HEK293 (cell line): ENCODE results near the gene TRIM2.

Experiments
- CTCF ChIA-PET: fragments of 350-600 bp; formaldehyde crosslinking; extraction: SDS; loops from one replicate; lab custom pipeline; 2021; ENCODE audit warnings: antibody characterized with exemption; lab: Yijun Ruan, JAX
- POLR2A ChIA-PET: fragments of 300-600 bp; formaldehyde crosslinking; extraction: SDS; loops from one replicate; lab custom pipeline; 2020; ENCODE audit warnings: antibody characterized with exemption, inconsistent platforms; lab: Yijun Ruan, JAX
- H3K27ac ChIP-seq: fragments of 200-500 bp; sonication (Bioruptor generic); 2 replicates; pipeline ENCODE4 v1.5.1; 2014; ENCODE audit warnings: low read depth, low read length, control low read depth, inconsistent platforms; ENCODE audit errors: extremely low read depth
- H3K36me3 ChIP-seq, 2 experiments: fragments of 200-500 bp in 1 of 2; sonication (Bioruptor generic) in 1 of 2; 1 replicate in 1 of 2; 2 replicates in 1 of 2; pipeline ENCODE4 v1.5.1; 2014 to 2017; ENCODE audit warnings: inconsistent platforms in 2 of 2, low read length in 2 of 2; ENCODE audit not compliant: control insufficient read depth in 2 of 2, insufficient read depth in 1 of 2
- H3K4me1 ChIP-seq: fragments of 200-500 bp; sonication (Bioruptor generic); 2 replicates; pipeline ENCODE4 v1.5.1; 2014; ENCODE audit warnings: mild to moderate bottlenecking, low read length, inconsistent platforms; ENCODE audit not compliant: control insufficient read depth, insufficient read depth
- H3K4me3 ChIP-seq: 2 replicates; pipeline ENCODE4 v1.5.1; 2011; ENCODE audit warnings: low read depth, mild to moderate bottlenecking, control low read depth, low read length, moderate library complexity
- H3K9me3 ChIP-seq: fragments of 200-500 bp; sonication (Bioruptor generic); 2 replicates; pipeline ENCODE4 v1.5.1; 2014; ENCODE audit warnings: low read depth, low read length, inconsistent platforms; ENCODE audit not compliant: control insufficient read depth, insufficient read depth
- EGR2 ChIP-seq: fragments of 450-650 bp; formaldehyde crosslinking; IDR thresholded peaks from 2 replicates; pipeline ENCODE4 v1.5.1; 2016; ENCODE audit warnings: low read depth, missing biosample characterization, missing genetic modification characterization
- HOXC10 ChIP-seq: sonication (generic); formaldehyde crosslinking; IDR thresholded peaks from 2 replicates; pipeline ENCODE4 v1.8.1; 2023; ENCODE audit warnings: mild to moderate bottlenecking, missing genetic modification reagents
- KLF16 ChIP-seq: fragments of 450-650 bp; formaldehyde crosslinking; IDR thresholded peaks from 2 replicates; pipeline ENCODE4 v1.5.1; 2017; ENCODE audit warnings: missing biosample characterization, missing genetic modification characterization
- PRDM1 ChIP-seq: fragments of 450-650 bp; formaldehyde crosslinking; IDR thresholded peaks from 2 replicates; pipeline ENCODE4; 2016; ENCODE audit warnings: missing biosample characterization, missing genetic modification characterization
- YY1 ChIP-seq: fragments of 450-650 bp; formaldehyde crosslinking; IDR thresholded peaks from 2 replicates; pipeline ENCODE4 v1.5.1; 2018; ENCODE audit warnings: missing biosample characterization, missing genetic modification characterization
- ZFP3 ChIP-seq: fragments of 450-650 bp; formaldehyde crosslinking; IDR thresholded peaks from 2 replicates; pipeline ENCODE4 v1.5.1; 2016; ENCODE audit warnings: low read depth, missing biosample characterization, missing genetic modification characterization
- ZNF221 ChIP-seq: fragments of 450-650 bp; formaldehyde crosslinking; IDR thresholded peaks from 2 replicates; pipeline ENCODE4 v1.5.1; 2017; ENCODE audit warnings: missing biosample characterization, missing genetic modification characterization, borderline replicate concordance
- ZNF23 ChIP-seq: fragments of 450-650 bp; formaldehyde crosslinking; IDR thresholded peaks from 2 replicates; pipeline ENCODE4 v1.5.1; 2016; ENCODE audit warnings: missing biosample characterization, missing genetic modification characterization, borderline replicate concordance
- ZNF350 ChIP-seq: fragments of 450-650 bp; formaldehyde crosslinking; IDR thresholded peaks from 2 replicates; pipeline ENCODE4 v1.5.0; 2017; ENCODE audit warnings: missing biosample characterization, mild to moderate bottlenecking, missing genetic modification characterization
- ZNF394 ChIP-seq: fragments of 450-650 bp; formaldehyde crosslinking; IDR thresholded peaks from 2 replicates; pipeline ENCODE4 v1.5.1; 2016; ENCODE audit warnings: missing biosample characterization, missing genetic modification characterization, mild to moderate bottlenecking, moderate library complexity, borderline replicate concordance
- ZNF423 ChIP-seq: fragments of 450-650 bp; formaldehyde crosslinking; IDR thresholded peaks from 2 replicates; pipeline ENCODE4 v1.5.1; 2016; ENCODE audit warnings: missing biosample characterization, missing genetic modification characterization
- ZNF48 ChIP-seq: fragments of 450-650 bp; formaldehyde crosslinking; IDR thresholded peaks from 2 replicates; pipeline ENCODE4 v1.5.1; 2016; ENCODE audit warnings: missing biosample characterization, missing genetic modification characterization
- ZNF510 ChIP-seq: fragments of 450-650 bp; formaldehyde crosslinking; IDR thresholded peaks from 2 replicates; pipeline ENCODE4 v1.5.1; 2018; ENCODE audit warnings: mild to moderate bottlenecking, missing genetic modification characterization, missing biosample characterization; ENCODE audit not compliant: insufficient replicate concordance
- ZNF548 ChIP-seq: fragments of 450-650 bp; formaldehyde crosslinking; IDR thresholded peaks from 2 replicates; pipeline ENCODE4 v1.5.1; 2016; ENCODE audit warnings: missing biosample characterization, missing genetic modification characterization
- ZNF621 ChIP-seq: fragments of 450-650 bp; formaldehyde crosslinking; IDR thresholded peaks from 2 replicates; pipeline ENCODE4 v1.5.1; 2017; ENCODE audit warnings: missing biosample characterization, missing genetic modification characterization
- ZNF654 ChIP-seq: fragments of 450-650 bp; formaldehyde crosslinking; IDR thresholded peaks from 2 replicates; pipeline ENCODE4 v1.5.1; 2016; ENCODE audit warnings: low read depth, missing biosample characterization, missing genetic modification characterization
- ZNF660 ChIP-seq: fragments of 450-650 bp; IDR thresholded peaks from 2 replicates; pipeline ENCODE4 v1.5.1; 2018; ENCODE audit warnings: missing biosample characterization, mild to moderate bottlenecking, missing genetic modification characterization
- ZNF664 ChIP-seq: fragments of 450-650 bp; formaldehyde crosslinking; IDR thresholded peaks from 2 replicates; pipeline ENCODE4 v1.5.1; 2016; ENCODE audit warnings: missing biosample characterization, missing genetic modification characterization
- TF ChIP-seq, protein P1 (sequence below): fragments of 450-650 bp; formaldehyde crosslinking; IDR thresholded peaks from 2 replicates; pipeline ENCODE4 v1.5.1; 2016; ENCODE audit warnings: missing biosample characterization, missing genetic modification characterization
- TF ChIP-seq, protein P2 (sequence below): fragments of 450-650 bp; formaldehyde crosslinking; IDR thresholded peaks from 2 replicates; pipeline ENCODE4 v1.5.0; 2017; ENCODE audit warnings: missing biosample characterization, missing genetic modification characterization, borderline replicate concordance
- TF ChIP-seq, protein P3 (sequence below): fragments of 450-650 bp; IDR thresholded peaks from 2 replicates; pipeline ENCODE4 v1.5.1; 2018; ENCODE audit warnings: missing biosample characterization, mild to moderate bottlenecking, missing genetic modification characterization
- TF ChIP-seq, protein P4 (sequence below): fragments of 450-650 bp; formaldehyde crosslinking; IDR thresholded peaks from 2 replicates; pipeline ENCODE4 v1.5.1; 2016; ENCODE audit warnings: missing biosample characterization, missing genetic modification characterization
- TF ChIP-seq, protein P5 (sequence below): fragments of 450-650 bp; formaldehyde crosslinking; IDR thresholded peaks from 2 replicates; pipeline ENCODE4 v1.5.1; 2017; ENCODE audit warnings: missing biosample characterization, missing genetic modification characterization
- TF ChIP-seq, protein P6 (sequence below): fragments of 450-650 bp; formaldehyde crosslinking; IDR thresholded peaks from 2 replicates; pipeline ENCODE4 v1.5.1; 2016; ENCODE audit warnings: missing biosample characterization, missing genetic modification characterization

TRIM2 gene

DNA sequence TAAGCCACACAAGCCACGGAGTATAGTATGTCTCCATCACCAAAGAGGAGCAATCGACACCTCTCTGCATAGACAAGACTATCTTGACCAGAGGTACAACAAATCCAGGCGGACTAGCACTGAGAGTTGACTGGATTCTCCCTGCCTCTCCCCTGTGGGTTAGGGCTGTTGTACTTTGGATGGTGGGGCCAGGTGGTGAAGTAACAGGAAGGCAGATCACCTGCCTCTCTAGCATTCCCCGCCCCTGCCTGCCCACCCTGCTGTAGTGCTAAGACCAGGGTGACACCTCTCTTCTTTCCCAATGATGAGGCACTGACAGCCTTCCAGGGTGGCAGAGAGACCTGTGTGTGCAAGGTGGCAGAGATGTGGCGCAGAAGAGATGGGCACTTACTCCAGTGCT, 47.5 kb upstream of the TRIM2 start:
- ChIA-PET CTCF (interaction anchor here (1.2 to 3.6 kb wide), 3 partner anchors 14 to 66 kb away, joined by 4 to 13 read pairs (median 5); no protein-coding TSS in a partner anchor), POLR2A (no interaction called here)
- no peaks in the 10 kb centered on the region for H3K9me3 ChIP-seq
- no peak overlapping the region for H3K4me3 ChIP-seq
- no peaks in the 10 kb centered on the region for H3K36me3 ChIP-seq
- no peak overlapping the region; the same call in 1 of the 2 replicates for H3K27ac ChIP-seq
- H3K4me1 ChIP-seq = peaks cover 11% of the 10 kb centered on the region
- TF ChIP-seq YY1 (tag by site-specific recombination) (no peak), KLF16 (tag by site-specific recombination) (no peak), ZNF48 (no peak), ZNF621 (tag by site-specific recombination) (no peak), ZNF23 (tag by site-specific recombination) (no peak), ZNF510 (tag by site-specific recombination) (no peak), ZNF548 (no peak), ZNF350 (tag by site-specific recombination) (no peak), ZNF660 (no peak), HOXC10 (CRISPR knock-in tag) (no peak), ZNF664 (tag by site-specific recombination) (no peak), PRDM1 (no peak), EGR2 (tag by site-specific recombination) (no peak), ZNF654 (tag by site-specific recombination) (no peak)
- TF ChIP-seq, protein P1, sequence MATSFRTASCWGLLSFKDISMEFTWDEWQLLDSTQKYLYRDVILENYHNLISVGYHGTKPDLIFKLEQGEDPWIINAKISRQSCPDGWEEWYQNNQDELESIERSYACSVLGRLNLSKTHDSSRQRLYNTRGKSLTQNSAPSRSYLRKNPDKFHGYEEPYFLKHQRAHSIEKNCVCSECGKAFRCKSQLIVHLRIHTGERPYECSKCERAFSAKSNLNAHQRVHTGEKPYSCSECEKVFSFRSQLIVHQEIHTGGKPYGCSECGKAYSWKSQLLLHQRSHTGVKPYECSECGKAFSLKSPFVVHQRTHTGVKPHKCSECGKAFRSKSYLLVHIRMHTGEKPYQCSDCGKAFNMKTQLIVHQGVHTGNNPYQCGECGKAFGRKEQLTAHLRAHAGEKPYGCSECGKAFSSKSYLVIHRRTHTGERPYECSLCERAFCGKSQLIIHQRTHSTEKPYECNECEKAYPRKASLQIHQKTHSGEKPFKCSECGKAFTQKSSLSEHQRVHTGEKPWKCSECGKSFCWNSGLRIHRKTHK (tag by site-specific recombination) = no peak
- TF ChIP-seq, protein P2, sequence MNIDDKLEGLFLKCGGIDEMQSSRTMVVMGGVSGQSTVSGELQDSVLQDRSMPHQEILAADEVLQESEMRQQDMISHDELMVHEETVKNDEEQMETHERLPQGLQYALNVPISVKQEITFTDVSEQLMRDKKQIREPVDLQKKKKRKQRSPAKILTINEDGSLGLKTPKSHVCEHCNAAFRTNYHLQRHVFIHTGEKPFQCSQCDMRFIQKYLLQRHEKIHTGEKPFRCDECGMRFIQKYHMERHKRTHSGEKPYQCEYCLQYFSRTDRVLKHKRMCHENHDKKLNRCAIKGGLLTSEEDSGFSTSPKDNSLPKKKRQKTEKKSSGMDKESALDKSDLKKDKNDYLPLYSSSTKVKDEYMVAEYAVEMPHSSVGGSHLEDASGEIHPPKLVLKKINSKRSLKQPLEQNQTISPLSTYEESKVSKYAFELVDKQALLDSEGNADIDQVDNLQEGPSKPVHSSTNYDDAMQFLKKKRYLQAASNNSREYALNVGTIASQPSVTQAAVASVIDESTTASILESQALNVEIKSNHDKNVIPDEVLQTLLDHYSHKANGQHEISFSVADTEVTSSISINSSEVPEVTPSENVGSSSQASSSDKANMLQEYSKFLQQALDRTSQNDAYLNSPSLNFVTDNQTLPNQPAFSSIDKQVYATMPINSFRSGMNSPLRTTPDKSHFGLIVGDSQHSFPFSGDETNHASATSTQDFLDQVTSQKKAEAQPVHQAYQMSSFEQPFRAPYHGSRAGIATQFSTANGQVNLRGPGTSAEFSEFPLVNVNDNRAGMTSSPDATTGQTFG (tag by site-specific recombination) = no peak
- TF ChIP-seq, protein P3, sequence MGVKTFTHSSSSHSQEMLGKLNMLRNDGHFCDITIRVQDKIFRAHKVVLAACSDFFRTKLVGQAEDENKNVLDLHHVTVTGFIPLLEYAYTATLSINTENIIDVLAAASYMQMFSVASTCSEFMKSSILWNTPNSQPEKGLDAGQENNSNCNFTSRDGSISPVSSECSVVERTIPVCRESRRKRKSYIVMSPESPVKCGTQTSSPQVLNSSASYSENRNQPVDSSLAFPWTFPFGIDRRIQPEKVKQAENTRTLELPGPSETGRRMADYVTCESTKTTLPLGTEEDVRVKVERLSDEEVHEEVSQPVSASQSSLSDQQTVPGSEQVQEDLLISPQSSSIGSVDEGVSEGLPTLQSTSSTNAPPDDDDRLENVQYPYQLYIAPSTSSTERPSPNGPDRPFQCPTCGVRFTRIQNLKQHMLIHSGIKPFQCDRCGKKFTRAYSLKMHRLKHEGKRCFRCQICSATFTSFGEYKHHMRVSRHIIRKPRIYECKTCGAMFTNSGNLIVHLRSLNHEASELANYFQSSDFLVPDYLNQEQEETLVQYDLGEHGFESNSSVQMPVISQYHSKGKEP (tag by site-specific recombination) = no peak

DNA sequence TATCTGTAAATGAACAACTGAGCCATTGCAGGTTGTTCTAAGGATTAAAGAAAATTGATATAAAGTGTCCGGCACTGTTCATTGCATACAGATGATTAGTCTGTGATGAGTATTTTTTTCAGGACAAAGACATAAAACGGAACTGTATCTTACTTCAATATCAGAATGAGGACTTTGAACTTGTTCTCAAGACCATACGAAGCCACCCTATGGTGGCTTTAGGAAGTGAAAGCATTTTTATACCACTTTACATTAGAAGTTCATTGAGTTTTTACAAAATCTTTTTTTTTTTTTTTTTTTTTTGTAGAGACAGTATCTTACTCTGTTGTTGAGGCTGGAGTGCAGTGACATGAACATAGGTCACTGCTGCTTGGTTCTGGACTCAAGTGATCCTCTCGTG, 45.2 kb upstream of the TRIM2 start:
- Histone ChIP-seq H3K36me3 (no peaks in the 10 kb centered on the region), H3K4me3 (no peak overlapping the region), H3K9me3 (no peaks in the 10 kb centered on the region), H3K27ac (no peak overlapping the region), H3K4me1 (peaks cover 9% of the 10 kb centered on the region)
- POLR2A ChIA-PET = interaction anchor here (0.6 kb wide), 1 partner anchor 114 kb away, joined by 7 read pairs; no protein-coding TSS in a partner anchor
- CTCF ChIA-PET = interaction anchor here (1.1 kb wide), 1 partner anchor 47 kb away, joined by 4 read pairs; no protein-coding TSS in a partner anchor
- no peak for TF ChIP-seq ZNF394 (tag by site-specific recombination)
- TF ChIP-seq ZNF423 (tag by site-specific recombination) = no peak
- TF ChIP-seq, protein P4, sequence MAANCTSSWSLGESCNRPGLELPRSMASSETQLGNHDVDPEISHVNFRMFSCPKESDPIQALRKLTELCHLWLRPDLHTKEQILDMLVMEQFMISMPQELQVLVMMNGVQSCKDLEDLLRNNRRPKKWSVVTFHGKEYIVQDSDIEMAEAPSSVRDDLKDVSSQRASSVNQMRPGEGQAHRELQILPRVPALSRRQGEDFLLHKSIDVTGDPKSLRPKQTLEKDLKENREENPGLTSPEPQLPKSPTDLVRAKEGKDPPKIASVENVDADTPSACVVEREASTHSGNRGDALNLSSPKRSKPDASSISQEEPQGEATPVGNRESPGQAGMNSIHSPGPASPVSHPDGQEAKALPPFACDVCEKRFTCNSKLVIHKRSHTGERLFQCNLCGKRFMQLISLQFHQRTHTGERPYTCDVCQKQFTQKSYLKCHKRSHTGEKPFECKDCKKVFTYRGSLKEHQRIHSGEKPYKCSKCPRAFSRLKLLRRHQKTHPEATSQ (tag by site-specific recombination) = no peak
- TF ChIP-seq, protein P5, sequence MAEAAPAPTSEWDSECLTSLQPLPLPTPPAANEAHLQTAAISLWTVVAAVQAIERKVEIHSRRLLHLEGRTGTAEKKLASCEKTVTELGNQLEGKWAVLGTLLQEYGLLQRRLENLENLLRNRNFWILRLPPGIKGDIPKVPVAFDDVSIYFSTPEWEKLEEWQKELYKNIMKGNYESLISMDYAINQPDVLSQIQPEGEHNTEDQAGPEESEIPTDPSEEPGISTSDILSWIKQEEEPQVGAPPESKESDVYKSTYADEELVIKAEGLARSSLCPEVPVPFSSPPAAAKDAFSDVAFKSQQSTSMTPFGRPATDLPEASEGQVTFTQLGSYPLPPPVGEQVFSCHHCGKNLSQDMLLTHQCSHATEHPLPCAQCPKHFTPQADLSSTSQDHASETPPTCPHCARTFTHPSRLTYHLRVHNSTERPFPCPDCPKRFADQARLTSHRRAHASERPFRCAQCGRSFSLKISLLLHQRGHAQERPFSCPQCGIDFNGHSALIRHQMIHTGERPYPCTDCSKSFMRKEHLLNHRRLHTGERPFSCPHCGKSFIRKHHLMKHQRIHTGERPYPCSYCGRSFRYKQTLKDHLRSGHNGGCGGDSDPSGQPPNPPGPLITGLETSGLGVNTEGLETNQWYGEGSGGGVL (tag by site-specific recombination) = no peak
- no peak for TF ChIP-seq ZFP3 (tag by site-specific recombination)
- TF ChIP-seq ZNF221 (tag by site-specific recombination) = no peak
- TF ChIP-seq, protein P6, sequence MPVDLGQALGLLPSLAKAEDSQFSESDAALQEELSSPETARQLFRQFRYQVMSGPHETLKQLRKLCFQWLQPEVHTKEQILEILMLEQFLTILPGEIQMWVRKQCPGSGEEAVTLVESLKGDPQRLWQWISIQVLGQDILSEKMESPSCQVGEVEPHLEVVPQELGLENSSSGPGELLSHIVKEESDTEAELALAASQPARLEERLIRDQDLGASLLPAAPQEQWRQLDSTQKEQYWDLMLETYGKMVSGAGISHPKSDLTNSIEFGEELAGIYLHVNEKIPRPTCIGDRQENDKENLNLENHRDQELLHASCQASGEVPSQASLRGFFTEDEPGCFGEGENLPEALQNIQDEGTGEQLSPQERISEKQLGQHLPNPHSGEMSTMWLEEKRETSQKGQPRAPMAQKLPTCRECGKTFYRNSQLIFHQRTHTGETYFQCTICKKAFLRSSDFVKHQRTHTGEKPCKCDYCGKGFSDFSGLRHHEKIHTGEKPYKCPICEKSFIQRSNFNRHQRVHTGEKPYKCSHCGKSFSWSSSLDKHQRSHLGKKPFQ (tag by site-specific recombination) = no peak
